Motor neuron (in vitro differentiated cells): ENCODE measurements around the gene PROCA1. TPM values are rescaled to one million over a fixed set of nuclear protein-coding genes. Genes with fewer than 3 reads are reported as not detected.
"Not testable (repeated sequence)": the region's sequence is repeated elsewhere in the genome, so short reads cannot be mapped to it uniquely, and the experiment has no call there.

ENCODE experiments used
- ATAC-seq, 8 experiments: fragments of 200-7000 bp; cut with Tn5 transposase; replicated peaks in 6 of 8; 2 replicates each; pipeline ENCODE4 v1.8.0; 2021; ENCODE audit warnings: mild to moderate bottlenecking in 8 of 8, moderate library complexity in 8 of 8
- H3K27ac ChIP-seq, 2 donors: fragments of 250-450 bp; sonication (Bioruptor Pico); 2 replicates each; pipeline ENCODE4 v1.9.0; 2021; ENCODE audit warnings: antibody characterized with exemption in 2 of 2, mild to moderate bottlenecking in 2 of 2, moderate library complexity in 1 of 2
- H3K4me1 ChIP-seq, 2 donors: fragments of 250-450 bp; sonication (Bioruptor Pico); replicated peaks in 1 of 2; 2 replicates each; pipeline ENCODE4 v1.6.1; 2021; ENCODE audit warnings: antibody characterized with exemption in 2 of 2, mild to moderate bottlenecking in 2 of 2, moderate library complexity in 1 of 2
- H3K4me3 ChIP-seq, 5 donors: fragments of 250-450 bp; sonication (Bioruptor Pico); 2 replicates each; pipeline ENCODE4 v1.9.0; 2021; ENCODE audit warnings: antibody characterized with exemption in 5 of 5, mild to moderate bottlenecking in 5 of 5, moderate library complexity in 4 of 5
- WGBS, 10 experiments: fragments of 450-650 bp; shearing (Covaris generic); methylation state at CpG; one replicate each; pipeline ENCODE4 v1.0.0; 2022; 5-methylcytosine and 5-hydroxymethylcytosine counted together
- in situ Hi-C, 9 experiments: fragments of 400-800 bp; cut with MboI; loops; one replicate each; pipeline ENCODE4 v1.15.0; 2021; ENCODE audit warnings: low sequenced_read_pairs in 9 of 9, low pct_unique_long_range_greater_than_20kb in 2 of 9; ENCODE audit not compliant: unreplicated experiment in 9 of 9
- total RNA-seq, 8 experiments: library from RNA; unstranded; fragments of 300-600 nt; gene quantifications; 2 replicates each; pipeline versions ENCODE4 v1.2.3 to v1.2.4, GENCODE V29; 2022

Gene PROCA1
- total RNA-seq, 8 experiments from 2014 or later = 0.66 to 10.4 (median 5.7) TPM

GRCh38 chr17:28726627-28727491 lies 15.2 kb upstream of the PROCA1 start:
- in situ Hi-C loops = loop anchor here in 1 of 9 experiments (25.0 kb wide), 1 partner anchor 385 kb away; no protein-coding TSS in a partner anchor
- peaks cover 9 to 19% of the 10 kb centered on the region in 2 donors for H3K4me1 ChIP-seq
- H3K27ac ChIP-seq = peak overlapping the region; percentile 89 to 95
- peak overlapping the region; percentile 63 to 95 (median 82) for H3K4me3 ChIP-seq
- peak; percentile 20 to 77 (median 71) for ATAC-seq
- WGBS, 10 experiments = 0 to 7% (median 0%) methylated on average over 1 to 6 of the region's 57 CpGs; no CpG with 5 or more reads in 4 of the 10 experiments

GRCh38 chr17:28726226-28726626 lies 14.5 kb upstream of the PROCA1 start, which contains the start of gene TLCD1:
Gene TLCD1, minus strand, starts transcription at chr17:28726233. Its CDS starts 136 bp downstream, at chr17:28726097.
- no CpG with 5 or more reads among the region's 49 CpGs for WGBS, 10 experiments
- H3K4me1 ChIP-seq = peaks cover 13 to 25% of the 10 kb centered on the region in 2 donors
- peak within 1 kb of the TSS; percentile 63 to 95 (median 82) for H3K4me3 ChIP-seq
- in situ Hi-C loops = loop anchor here in 1 of 9 experiments (25.0 kb wide), 1 partner anchor 386 kb away; no protein-coding TSS in a partner anchor
- peak; percentile 28 to 57 (median 47) for ATAC-seq
- H3K27ac ChIP-seq = peak within 1 kb of the TSS; percentile 89 to 95

- WGBS, 10 experiments = 0 to 12% (median 1%) methylated on average over 1 to 12 of the region's 45 CpGs; no CpG with 5 or more reads in 4 of the 10 experiments
- peak overlapping the region; percentile 63 to 95 (median 82) for H3K4me3 ChIP-seq
- ATAC-seq = peak; percentile 36 to 63 (median 58)
- in situ Hi-C loops = loop anchor here in 1 of 9 experiments (25.0 kb wide), 1 partner anchor 387 kb away; no protein-coding TSS in a partner anchor
- peaks cover 18 to 30% of the 10 kb centered on the region in 2 donors for H3K4me1 ChIP-seq
- H3K27ac ChIP-seq = peak overlapping the region; percentile 76 to 86
These were observed 14.1 kb upstream of the PROCA1 start for GRCh38 chr17:28725660-28726225.

GRCh38 chr17:28725166-28725659 lies 13.5 kb upstream of the PROCA1 start:
- in situ Hi-C loops = loop anchor here in 1 of 9 experiments (25.0 kb wide), 1 partner anchor 387 kb away; no protein-coding TSS in a partner anchor
- Histone ChIP-seq H3K4me3 (peak overlapping the region; percentile 63 to 95 (median 82)), H3K4me1 (peaks cover 19 to 30% of the 10 kb centered on the region in 2 donors), H3K27ac (peak overlapping the region; percentile 76 to 86)
- WGBS, 10 experiments = 0 to 43% (median 4%) methylated on average over 1 to 9 of the region's 20 CpGs; no CpG with 5 or more reads in 2 of the 10 experiments
- ATAC-seq = peak in 3 of 8 experiments; percentile 0 to 1 (median 1)

GRCh38 chr17:28724500-28725165 lies 12.9 kb upstream of the PROCA1 start:
- peak overlapping the region in 3 of 5 donors; percentile 63 to 89 (median 82) for H3K4me3 ChIP-seq
- peaks cover 19 to 30% of the 10 kb centered on the region in 2 donors for H3K4me1 ChIP-seq
- H3K27ac ChIP-seq = peak overlapping the region; percentile 76 to 86
- in situ Hi-C loops = loop anchor here in 2 of 9 experiments (25.0 kb wide), 2 partner anchors 112 to 388 kb away; partner anchors contain the start of gene RSKR (in 1 of the 2)
- ATAC-seq = no peak
- WGBS, 10 experiments = 68 to 100% (median 78%) methylated on average over 1 to 9 of the region's 10 CpGs; no CpG with 5 or more reads in 3 of the 10 experiments

- in situ Hi-C loops = loop anchor here in 1 of 9 experiments (25.0 kb wide), 1 partner anchor 112 kb away; the partner anchor contains the start of gene RSKR
- H3K4me3 ChIP-seq = not testable (repeated sequence)
These were observed 12.3 kb upstream of the PROCA1 start for GRCh38 chr17:28723836-28724499.

GRCh38 chr17:28723159-28723835 lies 11.6 kb upstream of the PROCA1 start:
- in situ Hi-C loops = loop anchor here in 1 of 9 experiments (25.0 kb wide), 1 partner anchor 111 kb away; the partner anchor contains the start of gene RSKR
- WGBS, 10 experiments = 33 to 100% (median 70%) methylated on average over 1 to 5 of the region's 6 CpGs; no CpG with 5 or more reads in 3 of the 10 experiments
- no peak overlapping the region for H3K27ac ChIP-seq

More at GRCh38 chr17:28723836-28724499, 12.3 kb upstream of the PROCA1 start:
- H3K27ac ChIP-seq, ATAC-seq: not testable (repeated sequence)
- WGBS, 10 experiments = 0 to 100% (median 84%) methylated on average over 1 to 4 of the region's 4 CpGs; no CpG with 5 or more reads in 1 of the 10 experiments
- H3K4me1 ChIP-seq = peaks cover 19 to 30% of the 10 kb centered on the region in 2 donors

GRCh38 chr17:28722417-28723158 lies 10.9 kb upstream of the PROCA1 start:
- 29 to 100% (median 83%) methylated on average over 1 to 5 of the region's 7 CpGs; no CpG with 5 or more reads in 1 of the 10 experiments for WGBS, 10 experiments
- no peak for ATAC-seq
- H3K27ac ChIP-seq = no peak overlapping the region
- H3K4me1 ChIP-seq = peaks cover 27 to 40% of the 10 kb centered on the region in 2 donors
- H3K4me3 ChIP-seq = no peak overlapping the region
- in situ Hi-C loops = loop anchor here in 1 of 9 experiments (25.0 kb wide), 1 partner anchor 110 kb away; the partner anchor contains the start of gene RSKR

More at GRCh38 chr17:28723159-28723835, 11.6 kb upstream of the PROCA1 start:
- no peak for ATAC-seq
- Histone ChIP-seq H3K4me3 (no peak overlapping the region), H3K4me1 (peaks cover 23 to 37% of the 10 kb centered on the region in 2 donors)

- H3K4me1 ChIP-seq = peaks cover 27 to 36% of the 10 kb centered on the region in 2 donors
These were observed 9.3 kb upstream of the PROCA1 start for GRCh38 chr17:28720997-28721329.

GRCh38 chr17:28720247-28720996 lies 8.7 kb upstream of the PROCA1 start:
- peak overlapping the region; percentile 90 to 94 for H3K27ac ChIP-seq
- no peak for ATAC-seq
- H3K4me3 ChIP-seq = peak overlapping the region; percentile 87 to 94 (median 93)
- H3K4me1 ChIP-seq = peaks cover 27 to 34% of the 10 kb centered on the region in 2 donors
- WGBS, 10 experiments = 0 to 1% (median 0%) methylated on average over 4 to 15 of the region's 30 CpGs; no CpG with 5 or more reads in 1 of the 10 experiments
- in situ Hi-C loops = loop anchor here in 1 of 9 experiments (25.0 kb wide), 1 partner anchor 108 kb away; the partner anchor contains the start of gene RSKR

More at GRCh38 chr17:28720997-28721329, 9.3 kb upstream of the PROCA1 start:
- not testable (repeated sequence) for ATAC-seq, H3K27ac ChIP-seq
- WGBS, 10 experiments = 0 to 70% (median 15%) methylated on average over 1 to 12 of the region's 19 CpGs; no CpG with 5 or more reads in 3 of the 10 experiments
- peak overlapping the region; percentile 87 to 94 (median 93) for H3K4me3 ChIP-seq
- in situ Hi-C loops = loop anchor here in 1 of 9 experiments (25.0 kb wide), 1 partner anchor 109 kb away; the partner anchor contains the start of gene RSKR
